ENCODE results near the gene ISM2. TPM values are rescaled to one million over a fixed set of nuclear protein-coding genes. Genes with fewer than 3 reads are reported as not detected.

ISM2 gene
- total and polyA plus RNA-seq, 10 of the 15 experiments (the other 5 are each of a cell fraction or from before 2014, with no cell fraction given) = 0.03 TPM; not detected in 9

GRCh38 chr14:77439861-77440260, 58.8 kb downstream of the ISM2 start (continued):
- TF ChIP-seq CTCF (IDR thresholded peaks at IDR 0.05 in 2 of 3, conservative IDR thresholded peaks at IDR 0.05 in 1 of 3; ENCODE audit: control insufficient read depth in 2 of 3, extremely low read depth in 1 of 3, insufficient read depth in 1 of 3, low read depth in 3 of 3, low read length in 3 of 3) (no peak), SMAD5 (IDR thresholded peaks at IDR 0.05; ENCODE audit: low read depth) (no peak), CHD1 (IDR thresholded peaks at IDR 0.05; ENCODE audit: low read depth, low read length) (no peak), ZBTB33 (IDR thresholded peaks at IDR 0.05) (no peak), USF2 (IDR thresholded peaks at IDR 0.05; ENCODE audit: borderline replicate concordance, low read depth, low read length) (no peak), ATF7 (IDR thresholded peaks at IDR 0.05; ENCODE audit: low read depth) (no peak), ZNF217 (IDR thresholded peaks at IDR 0.05) (no peak), TCF7 (IDR thresholded peaks at IDR 0.05; ENCODE audit: borderline replicate concordance) (no peak), TAF1 (IDR thresholded peaks at IDR 0.05; ENCODE audit: borderline replicate concordance, low read depth, low read length) (no peak), BCL11A (IDR thresholded peaks at IDR 0.05; ENCODE audit: low read depth, low read length) (no peak)
- TF ChIP-seq, protein P1, sequence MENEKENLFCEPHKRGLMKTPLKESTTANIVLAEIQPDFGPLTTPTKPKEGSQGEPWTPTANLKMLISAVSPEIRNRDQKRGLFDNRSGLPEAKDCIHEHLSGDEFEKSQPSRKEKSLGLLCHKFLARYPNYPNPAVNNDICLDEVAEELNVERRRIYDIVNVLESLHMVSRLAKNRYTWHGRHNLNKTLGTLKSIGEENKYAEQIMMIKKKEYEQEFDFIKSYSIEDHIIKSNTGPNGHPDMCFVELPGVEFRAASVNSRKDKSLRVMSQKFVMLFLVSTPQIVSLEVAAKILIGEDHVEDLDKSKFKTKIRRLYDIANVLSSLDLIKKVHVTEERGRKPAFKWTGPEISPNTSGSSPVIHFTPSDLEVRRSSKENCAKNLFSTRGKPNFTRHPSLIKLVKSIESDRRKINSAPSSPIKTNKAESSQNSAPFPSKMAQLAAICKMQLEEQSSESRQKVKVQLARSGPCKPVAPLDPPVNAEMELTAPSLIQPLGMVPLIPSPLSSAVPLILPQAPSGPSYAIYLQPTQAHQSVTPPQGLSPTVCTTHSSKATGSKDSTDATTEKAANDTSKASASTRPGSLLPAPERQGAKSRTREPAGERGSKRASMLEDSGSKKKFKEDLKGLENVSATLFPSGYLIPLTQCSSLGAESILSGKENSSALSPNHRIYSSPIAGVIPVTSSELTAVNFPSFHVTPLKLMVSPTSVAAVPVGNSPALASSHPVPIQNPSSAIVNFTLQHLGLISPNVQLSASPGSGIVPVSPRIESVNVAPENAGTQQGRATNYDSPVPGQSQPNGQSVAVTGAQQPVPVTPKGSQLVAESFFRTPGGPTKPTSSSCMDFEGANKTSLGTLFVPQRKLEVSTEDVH (IDR thresholded peaks at IDR 0.05; ENCODE audit: low read depth, partially characterized antibody) = no peak
- TF ChIP-seq, protein P2, sequence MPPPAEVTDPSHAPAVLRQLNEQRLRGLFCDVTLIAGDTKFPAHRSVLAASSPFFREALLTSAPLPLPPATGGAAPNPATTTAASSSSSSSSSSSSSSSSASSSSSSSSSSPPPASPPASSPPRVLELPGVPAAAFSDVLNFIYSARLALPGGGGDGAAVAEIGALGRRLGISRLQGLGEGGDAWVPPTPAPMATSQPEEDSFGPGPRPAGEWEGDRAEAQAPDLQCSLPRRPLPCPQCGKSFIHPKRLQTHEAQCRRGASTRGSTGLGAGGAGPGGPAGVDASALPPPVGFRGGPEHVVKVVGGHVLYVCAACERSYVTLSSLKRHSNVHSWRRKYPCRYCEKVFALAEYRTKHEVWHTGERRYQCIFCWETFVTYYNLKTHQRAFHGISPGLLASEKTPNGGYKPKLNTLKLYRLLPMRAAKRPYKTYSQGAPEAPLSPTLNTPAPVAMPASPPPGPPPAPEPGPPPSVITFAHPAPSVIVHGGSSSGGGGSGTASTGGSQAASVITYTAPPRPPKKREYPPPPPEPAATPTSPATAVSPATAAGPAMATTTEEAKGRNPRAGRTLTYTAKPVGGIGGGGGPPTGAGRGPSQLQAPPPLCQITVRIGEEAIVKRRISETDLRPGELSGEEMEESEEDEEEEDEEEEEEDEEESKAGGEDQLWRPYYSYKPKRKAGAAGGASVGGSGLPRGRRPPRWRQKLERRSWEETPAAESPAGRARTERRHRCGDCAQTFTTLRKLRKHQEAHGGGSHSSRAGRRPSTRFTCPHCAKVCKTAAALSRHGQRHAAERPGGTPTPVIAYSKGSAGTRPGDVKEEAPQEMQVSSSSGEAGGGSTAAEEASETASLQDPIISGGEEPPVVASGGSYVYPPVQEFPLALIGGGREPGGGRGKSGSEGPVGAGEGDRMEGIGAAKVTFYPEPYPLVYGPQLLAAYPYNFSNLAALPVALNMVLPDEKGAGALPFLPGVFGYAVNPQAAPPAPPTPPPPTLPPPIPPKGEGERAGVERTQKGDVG (CRISPR knock-in tag; IDR thresholded peaks at IDR 0.05) = no peak
